HG03280 (cell line): ENCODE data around the gene PHB1.

Experiments
- ATAC-seq: cut with Tn5 transposase; IDR thresholded peaks from one replicate; pipeline ENCODE4 v1.9.1; 2021; ENCODE audit warnings: mild to moderate bottlenecking, moderate library complexity; ENCODE audit not compliant: unreplicated experiment

The PHB1 gene

DNA sequence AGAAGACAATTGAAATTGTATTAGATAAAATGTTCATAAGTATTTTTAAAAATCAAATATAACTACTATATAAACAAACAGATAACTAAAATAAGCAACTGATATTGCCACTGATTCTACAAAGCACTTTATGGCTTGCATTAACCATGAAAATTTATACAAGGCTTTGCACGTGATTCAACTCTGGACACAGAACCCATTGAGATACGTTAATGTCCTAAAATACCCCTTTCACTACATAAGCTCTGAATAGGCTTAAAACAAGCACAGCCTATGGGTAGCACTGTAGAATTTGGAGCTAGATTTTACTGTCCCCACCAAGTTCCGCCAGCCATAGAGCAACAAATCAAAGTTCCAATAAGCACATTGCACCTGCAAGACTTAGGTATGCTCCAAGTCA lies 57.2 kb downstream of the PHB1 start:
- ATAC-seq, result no peak

DNA sequence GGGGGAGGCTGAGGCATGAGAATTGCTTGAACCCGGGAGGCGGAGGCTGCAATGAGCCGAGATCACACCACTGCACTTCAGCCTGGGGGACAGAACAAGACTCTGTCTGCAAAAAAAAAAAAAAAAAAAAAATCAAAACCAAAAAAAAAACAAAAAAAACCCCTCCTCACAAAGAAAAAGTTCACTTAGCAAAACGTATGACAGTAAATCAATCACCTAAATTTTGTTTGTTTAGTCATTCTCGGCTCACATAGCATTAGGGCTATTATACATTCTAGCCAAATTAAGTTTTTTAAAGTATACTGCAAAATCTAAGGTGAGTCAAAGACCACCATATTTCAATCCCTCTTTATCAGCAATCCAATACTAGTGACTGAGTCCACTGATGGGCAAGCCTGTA lies 58.4 kb downstream of the PHB1 start:
- ATAC-seq, result no peak
